SK-N-DZ (cell line): ENCODE measurements around the gene RFC4.
"Not testable (repeated sequence)": the region's sequence is repeated elsewhere in the genome, so short reads cannot be mapped to it uniquely, and the experiment has no call there.

Source experiments
- DNase-seq: peaks from one replicate; pipeline ENCODE4 v3.0.0-alpha.2; 2015; ENCODE audit warnings: low spot score

RFC4 gene

GRCh38 chr3:186825294-186825821 is 19.1 kb upstream of the RFC4 start:
- DNase-seq: peak; percentile 78

GRCh38 chr3:186824430-186825139 is 18.3 kb upstream of the RFC4 start:
- no peak for DNase-seq

DNA sequence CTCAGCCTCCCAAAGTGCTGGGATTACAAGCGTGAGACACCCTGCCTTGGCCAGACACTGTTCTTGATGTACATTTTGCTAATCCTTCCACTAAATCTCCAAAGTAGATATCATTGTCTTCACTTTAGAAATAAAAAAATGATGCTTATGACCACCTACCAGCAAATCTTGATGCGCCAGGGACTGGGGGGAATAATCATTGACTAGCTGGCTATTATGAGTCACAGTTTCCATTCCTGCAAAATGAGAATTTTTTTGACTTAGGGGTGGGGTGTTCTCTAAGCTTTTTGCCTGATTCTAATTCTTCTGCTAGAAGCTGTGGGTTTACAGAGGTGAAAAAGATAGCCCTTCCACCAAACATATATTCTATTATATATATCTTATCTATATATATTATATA is 17.1 kb upstream of the RFC4 start:
- no peak for DNase-seq

DNA sequence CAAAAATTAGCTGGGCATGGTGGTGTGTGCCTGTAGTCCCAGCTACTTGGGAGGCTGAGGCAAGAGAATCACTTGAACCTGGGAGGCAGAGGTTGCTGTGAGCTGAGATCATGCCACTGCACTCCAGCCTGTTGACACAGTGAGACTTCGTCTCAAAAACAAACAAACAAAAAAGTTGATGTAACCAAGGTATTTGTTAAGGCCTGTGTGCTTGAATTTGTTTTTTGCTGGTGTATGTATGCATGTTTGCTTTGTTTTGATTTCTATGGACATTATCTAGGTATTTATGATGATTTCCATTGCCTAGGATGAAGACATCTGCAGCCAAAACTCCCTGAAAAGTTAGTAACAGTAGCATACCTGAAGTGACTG is 16.1 kb upstream of the RFC4 start:
- not testable (repeated sequence) for DNase-seq

GRCh38 chr3:186821429-186822387 is 15.4 kb upstream of the RFC4 start:
- DNase-seq: peak; percentile 59

DNA sequence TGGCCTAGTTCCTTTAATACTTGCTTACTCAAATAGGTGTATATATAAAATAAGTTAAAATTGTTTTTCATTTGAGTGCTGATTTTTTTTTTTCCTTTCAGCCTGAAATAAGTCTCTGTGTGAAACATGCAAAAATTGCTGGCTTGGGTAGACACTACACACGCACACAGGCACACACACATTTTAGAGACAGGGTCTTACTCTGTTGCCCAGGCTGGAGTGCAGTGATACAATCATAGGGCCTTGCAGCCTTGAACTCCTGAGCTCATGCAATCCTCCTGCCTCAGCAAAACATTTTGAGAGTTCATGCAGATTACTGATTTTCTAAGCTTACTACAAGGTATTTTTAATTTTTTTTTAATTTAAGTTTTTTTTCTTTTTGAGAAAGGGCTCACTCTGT is 12.7 kb upstream of the RFC4 start:
- DNase-seq: no peak

- DNase-seq: no peak
These were observed 12.2 kb upstream of the RFC4 start for GRCh38 chr3:186818516-186818915.

DNA sequence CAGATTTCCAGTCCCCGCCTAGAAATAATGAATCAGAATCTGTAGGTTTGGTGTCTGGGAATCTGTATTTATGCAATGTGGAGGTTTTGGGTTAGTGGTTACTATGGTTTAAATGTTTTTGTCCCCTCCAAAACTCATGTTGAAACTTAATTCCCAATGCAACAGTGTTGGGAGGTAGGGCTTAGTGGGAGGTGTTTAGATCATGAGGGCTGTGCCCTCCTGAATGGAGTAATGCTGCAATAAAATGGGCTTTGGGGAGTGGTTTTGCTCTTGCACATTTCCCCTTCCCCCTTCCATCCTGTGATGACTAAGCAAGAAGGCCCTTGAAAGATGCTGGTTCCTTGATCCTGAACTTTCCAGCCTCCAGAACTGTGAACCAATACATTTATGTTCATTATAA is 9.2 kb upstream of the RFC4 start:
- no peak for DNase-seq

GRCh38 chr3:186814100-186814499 is 7.8 kb upstream of the RFC4 start:
- DNase-seq: no peak

- not testable (repeated sequence) for DNase-seq
These were observed 5.0 kb upstream of the RFC4 start for GRCh38 chr3:186811313-186811712.

- DNase-seq: no peak
These were observed 4.2 kb upstream of the RFC4 start for GRCh38 chr3:186810336-186810996.

- DNase-seq: no peak
These were observed 949 bp upstream of the RFC4 start for GRCh38 chr3:186807231-186807630.

- not testable (repeated sequence) for DNase-seq
These were observed 2.8 kb downstream of the RFC4 start for GRCh38 chr3:186803447-186803846.

DNA sequence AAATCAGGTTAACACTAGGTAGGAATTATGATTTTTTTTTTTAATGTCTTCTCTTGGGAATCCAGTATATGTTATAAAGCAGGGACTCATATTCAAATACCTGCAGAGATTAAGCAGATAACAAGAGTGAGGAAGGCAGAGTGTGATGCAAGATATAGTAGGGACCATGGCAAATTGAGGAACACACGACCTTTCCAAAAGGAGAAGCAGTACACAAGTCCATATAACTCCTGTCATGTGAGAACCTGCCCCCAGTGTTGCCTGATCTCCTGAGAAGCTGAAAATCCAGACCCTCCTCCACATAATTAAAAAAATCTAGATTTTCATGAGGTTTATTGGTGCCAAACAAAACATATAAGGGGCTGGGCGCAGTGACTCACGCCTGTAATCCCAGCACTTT is 3.6 kb downstream of the RFC4 start:
- no peak for DNase-seq

DNA sequence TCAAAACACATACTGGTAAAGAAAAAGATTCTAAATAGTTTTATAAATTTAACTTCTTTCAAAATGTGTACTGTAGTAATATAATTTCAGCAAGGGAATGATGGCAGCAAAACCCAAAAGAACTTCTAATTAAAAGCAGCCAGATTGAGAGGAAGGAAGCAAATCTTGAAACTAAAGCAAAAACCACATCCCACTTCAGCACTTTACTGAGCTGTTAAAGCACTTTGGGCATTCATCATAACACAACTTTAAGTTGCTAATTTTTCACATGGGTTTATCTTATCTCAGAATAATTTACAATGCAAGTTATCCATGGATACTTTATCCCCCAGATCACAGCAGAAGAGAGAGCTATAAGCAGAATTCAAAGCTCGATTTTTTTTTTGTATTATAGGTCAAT is 6.0 kb downstream of the RFC4 start:
- no peak for DNase-seq

DNA sequence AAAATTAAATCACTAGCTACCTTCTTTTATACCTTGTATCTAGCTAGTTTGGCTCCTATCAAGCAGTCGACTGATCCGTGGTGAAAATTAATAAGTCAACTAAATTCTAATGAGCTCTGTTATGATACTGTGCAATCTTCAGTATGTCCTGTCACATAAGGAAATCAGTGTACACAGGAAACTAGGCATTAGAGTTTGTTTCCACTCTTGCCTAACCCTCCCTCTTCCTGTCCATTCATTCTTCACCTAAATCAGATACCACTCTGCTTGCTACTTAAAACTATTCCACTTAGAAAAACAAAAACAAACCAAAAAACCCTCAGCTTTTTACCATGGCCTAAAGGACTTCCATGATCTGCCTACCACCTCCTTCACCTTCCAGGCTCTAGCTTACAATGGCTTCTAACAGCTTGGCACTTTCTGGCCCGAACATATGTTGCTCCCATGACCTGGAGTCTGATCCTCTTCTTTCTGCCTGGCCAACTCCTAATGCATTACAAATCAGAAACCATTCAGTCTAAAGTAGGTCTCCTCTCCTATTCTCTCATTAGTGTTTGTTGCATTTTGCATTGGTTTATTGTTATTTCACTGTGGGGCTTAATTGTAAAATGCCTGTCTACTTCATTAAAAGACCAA is 7.9 kb downstream of the RFC4 start:
- no peak for DNase-seq

DNA sequence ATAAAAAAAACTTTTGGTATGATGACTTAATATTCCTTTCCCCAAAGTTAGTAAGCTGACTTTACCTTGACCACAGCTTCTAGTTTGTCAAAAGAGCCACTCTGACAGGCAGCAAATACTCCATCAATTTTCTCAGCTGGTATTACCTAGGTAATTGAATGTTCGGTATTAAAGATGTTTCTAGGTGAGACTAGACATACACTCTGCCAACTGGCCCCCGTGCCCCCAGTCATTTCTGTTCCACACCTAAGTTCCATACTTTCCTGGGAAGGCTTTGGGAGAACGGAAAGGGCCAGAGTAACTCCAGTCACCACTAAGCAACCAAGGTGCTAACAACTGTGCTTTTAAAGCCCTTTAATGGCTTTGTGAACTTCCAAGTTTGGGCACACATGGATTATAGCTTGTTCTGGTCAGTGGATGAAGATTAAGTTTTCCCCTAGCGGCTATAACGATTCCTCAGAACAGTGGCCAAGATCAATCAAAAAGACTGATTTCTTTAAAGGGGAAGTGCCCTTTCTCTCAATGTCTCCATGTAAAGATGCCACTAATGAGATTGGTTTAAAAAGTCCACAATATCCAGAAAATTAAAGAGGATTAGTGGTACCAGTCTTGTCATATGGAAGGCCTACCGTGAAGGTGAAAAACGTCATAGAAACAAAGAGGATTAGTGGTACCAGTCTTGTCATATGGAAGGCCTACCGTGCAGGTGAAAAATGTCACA is 15.9 kb downstream of the RFC4 start:
- peak; percentile 44 for DNase-seq

DNA sequence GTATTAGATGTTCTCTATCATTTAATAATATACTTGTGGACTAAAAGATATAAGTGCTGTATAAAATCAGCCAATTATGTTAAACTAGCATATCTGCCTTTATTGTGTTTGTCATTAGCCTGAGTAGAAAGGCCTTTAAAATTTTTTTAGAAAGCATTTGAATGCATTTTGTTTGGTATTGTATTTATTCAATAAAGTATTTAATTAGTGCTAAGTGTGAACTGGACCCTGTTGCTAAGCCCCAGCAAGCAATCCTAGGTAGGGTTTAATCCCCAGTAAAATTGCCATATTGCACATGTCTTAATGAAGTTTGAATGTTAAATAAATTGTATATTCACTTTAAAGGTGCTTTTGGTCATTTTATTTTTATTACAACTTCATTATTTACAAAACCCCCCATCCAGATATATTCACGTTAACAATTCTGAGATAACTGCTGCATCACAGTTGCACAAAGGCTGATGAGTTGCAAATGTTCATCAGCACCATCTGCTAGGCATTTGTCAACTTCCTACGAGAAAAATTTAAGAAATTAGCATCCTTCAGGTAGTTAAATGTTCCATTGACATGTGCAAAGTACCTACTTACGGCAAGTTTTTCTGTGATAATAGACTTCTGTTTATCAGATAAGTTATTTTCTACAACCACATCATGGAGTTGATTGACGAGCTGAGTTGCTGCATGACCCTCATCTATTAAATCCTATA is 16.6 kb downstream of the RFC4 start:
- peak; percentile 46 for DNase-seq

DNA sequence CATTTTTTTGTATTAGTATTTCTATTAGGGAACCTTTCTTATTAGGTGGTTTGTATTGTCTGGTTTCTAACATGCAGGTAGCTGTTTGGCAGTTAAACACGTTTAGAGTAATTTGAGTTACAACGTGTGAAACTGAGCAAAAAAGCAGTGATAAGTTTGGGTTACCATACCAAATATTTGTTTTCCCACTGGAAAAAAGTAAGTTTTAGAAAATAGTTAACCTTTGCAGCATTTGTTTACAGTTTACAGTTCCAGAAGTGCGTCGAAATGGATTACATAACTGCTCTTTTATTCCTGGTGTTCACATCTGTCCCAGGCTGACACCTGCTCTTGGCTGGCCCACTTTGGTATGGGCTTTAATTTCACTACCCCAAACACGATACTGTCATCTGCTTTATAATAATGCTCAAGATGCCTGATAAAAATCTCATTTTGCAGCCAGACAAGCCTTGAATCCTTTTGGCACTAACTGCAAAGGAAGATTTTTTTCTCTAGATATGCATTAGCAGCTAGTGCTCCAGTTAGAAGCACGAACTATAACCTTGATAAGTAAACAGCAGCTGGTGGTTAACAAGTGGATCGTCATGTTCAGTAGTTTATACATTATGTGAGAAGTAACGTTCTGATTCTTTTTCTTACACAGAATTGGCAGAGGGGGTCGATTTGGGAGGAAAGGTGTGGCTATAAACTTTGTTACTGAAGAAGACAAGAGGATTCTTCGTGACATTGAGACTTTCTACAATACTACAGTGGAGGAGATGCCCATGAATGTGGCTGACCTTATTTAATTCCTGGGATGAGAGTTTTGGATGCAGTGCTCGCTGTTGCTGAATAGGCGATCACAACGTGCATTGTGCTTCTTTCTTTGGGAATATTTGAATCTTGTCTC is 17.6 kb downstream of the RFC4 start:
- no peak for DNase-seq
